Upper lobe of right lung (tissue), 1 donor: ENCODE measurements around the gene TPD52L2. TPM values are rescaled to one million over a fixed set of nuclear protein-coding genes. Genes with fewer than 3 reads are reported as not detected.

ENCODE experiments used
- ATAC-seq: fragments of 200-7000 bp; cut with Tn5 transposase; one replicate; pipeline ENCODE4 v1.9.1; 2020; ENCODE audit warnings: mild to moderate bottlenecking, moderate library complexity
- DNase-seq: peaks from one replicate; pipeline ENCODE4 v3.0.0-alpha.2; 2020
- H3K27ac ChIP-seq: fragments of 200-600 bp; one replicate; pipeline ENCODE4 v1.8.0; 2022
- H3K27me3 ChIP-seq: fragments of 200-600 bp; one replicate; pipeline ENCODE4 v1.8.0; 2022; ENCODE audit warnings: mild to moderate bottlenecking
- H3K36me3 ChIP-seq: fragments of 200-600 bp; one replicate; pipeline ENCODE4 v1.8.0; 2022
- H3K4me1 ChIP-seq: fragments of 200-600 bp; one replicate; pipeline ENCODE4 v1.8.0; 2022
- H3K4me3 ChIP-seq: fragments of 200-600 bp; one replicate; pipeline ENCODE4 v1.8.0; 2022; ENCODE audit warnings: mild to moderate bottlenecking
- H3K9me3 ChIP-seq: fragments of 200-600 bp; one replicate; pipeline ENCODE4 v1.8.0; 2022
- CTCF ChIP-seq: fragments of 200-600 bp; IDR thresholded peaks from one replicate; pipeline ENCODE4 v1.8.0; 2022; ENCODE audit warnings: antibody characterized with exemption
- intact Hi-C: fragments of 100-400 bp; cut with DNase I; formaldehyde crosslinking; loops from one replicate; pipeline ENCODE4 v1.11.0; 2022
- total RNA-seq: library from RNA; stranded (reverse); fragmentation: NEBNext Ultra II Directional; extraction: Animal tissue kit (Norgen Biotek cat#: 25700); gene quantifications from one replicate; pipeline ENCODE4 v1.2.1, GENCODE V29; 2021
- donor health status: DM: no; HTN: yes; CAD: no; lungs with severe emphysema.

Gene TPD52L2
- total RNA-seq, 1 donor from 2014 or later, result 81.5 TPM

GRCh38 chr20:63889241-63890200 is 24.5 kb downstream of the TPD52L2 start:
- no peaks in the 10 kb centered on the region for H3K27me3 ChIP-seq
- intact Hi-C loops, result no loop called here
- no peak for DNase-seq
- no peak overlapping the region for H3K27ac ChIP-seq
- H3K36me3 ChIP-seq, result peaks cover 66% of the 10 kb centered on the region
- ATAC-seq, result peak; percentile 7
- peaks cover 5% of the 10 kb centered on the region for H3K4me1 ChIP-seq
- H3K4me3 ChIP-seq, result no peak overlapping the region
- no peaks in the 10 kb centered on the region for H3K9me3 ChIP-seq
- TF ChIP-seq CTCF, result no peak

GRCh38 chr20:63890201-63890576 is 25.1 kb downstream of the TPD52L2 start:
- TF ChIP-seq CTCF, result no peak
- H3K4me1 ChIP-seq, result peaks cover 5% of the 10 kb centered on the region
- ATAC-seq, result no peak

GRCh38 chr20:63890616-63891015 is 25.5 kb downstream of the TPD52L2 start:
- intact Hi-C loops, result no loop called here
- ATAC-seq, result no peak

More at GRCh38 chr20:63890201-63890576, 25.1 kb downstream of the TPD52L2 start:
- no peak for DNase-seq
- Histone ChIP-seq H3K4me3 (no peak overlapping the region), H3K36me3 (peaks cover 59% of the 10 kb centered on the region), H3K27ac (no peak overlapping the region), H3K27me3 (no peaks in the 10 kb centered on the region), H3K9me3 (no peaks in the 10 kb centered on the region)
- intact Hi-C loops, result no loop called here

DNA sequence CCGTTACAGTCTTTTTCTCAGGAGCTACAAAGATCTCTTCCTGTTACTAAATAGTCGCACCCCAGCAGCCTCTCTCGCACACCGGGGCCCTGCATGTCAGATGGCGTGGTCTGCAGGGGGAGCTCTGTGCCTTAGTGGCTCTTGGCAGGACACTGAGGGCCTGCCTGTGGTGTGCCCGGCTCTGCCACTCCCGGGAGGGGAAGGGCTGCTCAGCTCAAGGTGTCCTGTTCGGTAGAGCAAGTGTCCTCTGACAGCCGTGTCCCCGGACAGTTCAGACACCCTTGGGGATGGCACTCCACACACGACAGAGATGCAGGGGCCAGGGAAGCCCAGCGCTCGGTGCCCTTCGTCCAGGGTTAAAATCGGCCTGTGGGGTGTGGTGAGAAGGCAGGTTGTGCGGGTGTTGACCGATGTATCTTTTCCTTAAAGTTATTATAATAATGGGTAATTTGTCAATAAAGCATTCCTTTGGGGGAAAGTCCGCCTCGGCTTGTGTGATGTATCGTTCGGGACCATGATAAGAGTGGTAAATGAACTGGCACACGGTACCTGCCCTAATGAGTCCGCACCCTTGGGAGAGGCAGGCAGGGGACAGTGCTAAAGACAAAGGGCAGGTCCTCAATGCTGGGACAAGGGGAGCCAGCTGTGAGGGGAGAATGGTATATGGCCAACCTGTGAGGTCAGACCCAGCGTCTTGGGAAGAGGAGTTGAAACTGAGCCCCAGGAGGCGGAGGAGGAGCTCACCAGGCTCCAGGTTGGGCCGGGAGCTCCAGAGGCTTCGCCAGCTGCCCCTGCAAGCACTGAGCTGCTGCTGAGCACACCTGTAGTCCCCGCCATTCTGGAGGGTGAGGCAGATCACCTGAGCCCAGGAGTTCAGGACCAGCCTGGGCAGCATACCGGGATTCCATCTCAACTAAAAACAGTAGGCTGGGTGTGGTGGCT is 26.3 kb downstream of the TPD52L2 start:
- DNase-seq (no peak), ATAC-seq (no peak)
- Histone ChIP-seq H3K4me1 (peaks cover 7% of the 10 kb centered on the region), H3K27ac (no peak overlapping the region), H3K4me3 (no peak overlapping the region), H3K36me3 (peaks cover 48% of the 10 kb centered on the region), H3K9me3 (no peaks in the 10 kb centered on the region), H3K27me3 (no peaks in the 10 kb centered on the region)
- intact Hi-C loops, result no loop called here
- TF ChIP-seq CTCF, result no peak

More at GRCh38 chr20:63890616-63891015, 25.5 kb downstream of the TPD52L2 start:
- no peak for TF ChIP-seq CTCF
- no peaks in the 10 kb centered on the region for H3K9me3 ChIP-seq
- no peak overlapping the region for H3K27ac ChIP-seq
- H3K4me1 ChIP-seq, result peaks cover 5% of the 10 kb centered on the region
- no peaks in the 10 kb centered on the region for H3K27me3 ChIP-seq
- no peak overlapping the region for H3K4me3 ChIP-seq
- no peak for DNase-seq
- H3K36me3 ChIP-seq, result peaks cover 55% of the 10 kb centered on the region

- DNase-seq (no peak), ATAC-seq (no peak)
- Histone ChIP-seq H3K9me3 (no peaks in the 10 kb centered on the region), H3K27ac (no peak overlapping the region), H3K4me3 (no peak overlapping the region), H3K27me3 (no peaks in the 10 kb centered on the region), H3K36me3 (peaks cover 40% of the 10 kb centered on the region), H3K4me1 (peaks cover 18% of the 10 kb centered on the region)
- no peak for TF ChIP-seq CTCF
- intact Hi-C loops, result no loop called here
Measured at GRCh38 chr20:63892402-63892801, 27.3 kb downstream of the TPD52L2 start.
